ENCODE results near the gene ST6GALNAC4. TPM values are rescaled to one million over a fixed set of nuclear protein-coding genes. Genes with fewer than 3 reads are reported as not detected.

ST6GALNAC4 gene
- total and polyA plus RNA-seq, 9 of the 15 experiments (the other 6 are each of a cell fraction or from before 2014, with no cell fraction given) = 2.6 to 43.1 (median 15.4) TPM

GRCh38 chr9:127865645-127866464 is 51.0 kb downstream of the ST6GALNAC4 start (continued):
- TF ChIP-seq ZNF431 (CRISPR knock-in tag; IDR thresholded peaks at IDR 0.05) = 0 out of 2 replicates have a peak, but pooled peaks have one; percentile 20
- TF ChIP-seq SMAD2 (IDR thresholded peaks at IDR 0.05; ENCODE audit: low read depth, low read length) = no peak
- no peak for TF ChIP-seq ZNF592 (IDR thresholded peaks at IDR 0.05)
- no peak for TF ChIP-seq DACH1 (IDR thresholded peaks at IDR 0.05; ENCODE audit: partially characterized antibody)
- TF ChIP-seq FOXM1 (IDR thresholded peaks at IDR 0.05; ENCODE audit: low read depth) = no peak
- TF ChIP-seq FOXM1 (CRISPR knock-in tag; IDR thresholded peaks at IDR 0.05; ENCODE audit: low read depth) = no peak
- TF ChIP-seq HEY1 (CRISPR knock-in tag; IDR thresholded peaks at IDR 0.05; ENCODE audit: borderline replicate concordance) = no peak
